H9 (cell line): ENCODE results near the gene MAML3. TPM values are rescaled to one million over a fixed set of nuclear protein-coding genes. Genes with fewer than 3 reads are reported as not detected.

Experiments used
- DNase-seq: peaks from one replicate; pipeline ENCODE4 v3.0.0-alpha.2; 2017
- H2AFZ ChIP-seq: one replicate; pipeline ENCODE4 v1.6.1; 2013; ENCODE audit warnings: mild to moderate bottlenecking, low read length, control low read depth, moderate library complexity
- H2AK5ac ChIP-seq: 2 replicates; pipeline ENCODE4 v1.6.1; 2013; ENCODE audit warnings: low read length, control low read depth, mixed read lengths; ENCODE audit not compliant: insufficient read length
- H2BK120ac ChIP-seq: one replicate; pipeline ENCODE4 v1.6.1; 2013; ENCODE audit warnings: low read depth, mild to moderate bottlenecking, low read length, control low read depth, inconsistent platforms; ENCODE audit not compliant: poor library complexity, severe bottlenecking
- H2BK12ac ChIP-seq: 2 replicates; pipeline ENCODE4 v1.6.1; 2013; ENCODE audit warnings: low read length, control low read depth, mixed read lengths, low read depth; ENCODE audit not compliant: insufficient read length
- H2BK15ac ChIP-seq: 2 replicates; pipeline ENCODE4 v1.6.1; 2013; ENCODE audit warnings: low read depth, low read length, control low read depth
- H2BK20ac ChIP-seq: one replicate; pipeline ENCODE4 v1.6.1; 2013; ENCODE audit warnings: low read depth, mild to moderate bottlenecking, low read length, control low read depth, inconsistent platforms; ENCODE audit not compliant: poor library complexity, severe bottlenecking
- H2BK5ac ChIP-seq: 2 replicates; pipeline ENCODE4 v1.6.1; 2013; ENCODE audit warnings: low read length, control low read depth, mixed read lengths; ENCODE audit not compliant: insufficient read length
- H3K14ac ChIP-seq: 2 replicates; pipeline ENCODE4 v1.6.1; 2013; ENCODE audit warnings: low read length, control low read depth; ENCODE audit not compliant: insufficient read depth
- H3K18ac ChIP-seq: 2 replicates; pipeline ENCODE4 v1.6.1; 2013; ENCODE audit warnings: low read depth, mild to moderate bottlenecking, mixed read lengths, low read length, control low read depth; ENCODE audit not compliant: insufficient read length
- H3K23ac ChIP-seq: 2 replicates; pipeline ENCODE4 v1.6.1; 2013; ENCODE audit warnings: low read length, control low read depth, mixed read lengths, low read depth; ENCODE audit not compliant: insufficient read length
- H3K23me2 ChIP-seq: 2 replicates; pipeline ENCODE4 v1.6.1; 2013; ENCODE audit warnings: low read depth, mild to moderate bottlenecking, mixed read lengths, low read length, control low read depth; ENCODE audit not compliant: insufficient read length, poor library complexity, severe bottlenecking
- H3K27ac ChIP-seq: 2 replicates; pipeline ENCODE4 v1.5.1; 2013; ENCODE audit warnings: low read length, control low read depth, mixed read lengths, low read depth; ENCODE audit not compliant: insufficient read length
- H3K27me3 ChIP-seq: 2 replicates; pipeline ENCODE4 v1.6.1; 2013; ENCODE audit warnings: low read length, control low read depth, inconsistent platforms; ENCODE audit not compliant: insufficient read depth
- H3K4ac ChIP-seq: 2 replicates; pipeline ENCODE4 v1.6.1; 2013; ENCODE audit warnings: low read depth, mild to moderate bottlenecking, control low read depth, inconsistent platforms, low read length, moderate library complexity
- H3K4me1 ChIP-seq: 2 replicates; pipeline ENCODE4 v1.6.1; 2013; ENCODE audit warnings: low read length, control low read depth, inconsistent platforms; ENCODE audit not compliant: insufficient read depth
- H3K4me2 ChIP-seq: 2 replicates; pipeline ENCODE4 v1.6.1; 2013; ENCODE audit warnings: low read length, control low read depth, mixed read lengths; ENCODE audit not compliant: insufficient read length, insufficient read depth
- H3K56ac ChIP-seq: 2 replicates; pipeline ENCODE4 v1.6.1; 2013; ENCODE audit warnings: low read depth, mild to moderate bottlenecking, mixed read lengths, low read length, control low read depth; ENCODE audit not compliant: insufficient read length
- H3K79me1 ChIP-seq: 2 replicates; pipeline ENCODE4 v1.6.1; 2013; ENCODE audit warnings: low read depth, mild to moderate bottlenecking, moderate library complexity, low read length, control low read depth, inconsistent platforms; ENCODE audit not compliant: insufficient read depth, poor library complexity, severe bottlenecking
- H3K79me2 ChIP-seq: 2 replicates; pipeline ENCODE4 v1.6.1; 2013; ENCODE audit warnings: low read length, control low read depth, inconsistent platforms; ENCODE audit not compliant: insufficient read depth
- H3K9ac ChIP-seq: 2 replicates; pipeline ENCODE4 v1.6.1; 2013; ENCODE audit warnings: low read length, control low read depth, mixed read lengths; ENCODE audit not compliant: insufficient read length; ENCODE audit errors: extremely low read depth
- H3K9me3 ChIP-seq: one replicate; pipeline ENCODE4 v1.6.1; 2013; ENCODE audit warnings: low read depth, low read length, inconsistent platforms; ENCODE audit not compliant: control insufficient read depth
- H3T11ph ChIP-seq: one replicate; pipeline ENCODE4 v1.6.1; 2013; ENCODE audit warnings: mild to moderate bottlenecking, low read length, control low read depth, inconsistent platforms
- H4K20me1 ChIP-seq: one replicate; pipeline ENCODE4 v1.6.1; 2013; ENCODE audit not compliant: control insufficient read depth, insufficient read length, insufficient read depth
- H4K5ac ChIP-seq: 2 replicates; pipeline ENCODE4 v1.6.1; 2013; ENCODE audit warnings: low read depth, mild to moderate bottlenecking, mixed read lengths, low read length, control low read depth; ENCODE audit not compliant: insufficient read length
- H4K8ac ChIP-seq: replicated peaks from 2 replicates; pipeline ENCODE4 v1.6.1; 2013; ENCODE audit warnings: low read length, control low read depth, mixed read lengths, low read depth; ENCODE audit not compliant: insufficient read length
- H4K91ac ChIP-seq: 2 replicates; pipeline ENCODE4 v1.6.1; 2013; ENCODE audit warnings: low read depth, mild to moderate bottlenecking, moderate library complexity, mixed read lengths, low read length, control low read depth; ENCODE audit not compliant: insufficient read length
- H3K27ac Mint-ChIP-seq, 3 experiments: 2 replicates in 2 of 3; 3 replicates in 1 of 3; pipeline ENCODE4 v1.8.0; 2020 to 2021; ENCODE audit warnings: mixed read lengths in 3 of 3, mild to moderate bottlenecking in 1 of 3, moderate library complexity in 1 of 3
- H3K27me3 Mint-ChIP-seq: 2 replicates; pipeline ENCODE4 v1.8.0; 2021; ENCODE audit warnings: low read depth, mild to moderate bottlenecking, moderate library complexity, mixed read lengths
- H3K36me3 Mint-ChIP-seq, 3 experiments: 2 replicates in 2 of 3; 3 replicates in 1 of 3; pipeline ENCODE4 v1.8.0; 2020 to 2021; ENCODE audit warnings: low read depth in 3 of 3, mixed read lengths in 3 of 3; ENCODE audit not compliant: insufficient read depth in 1 of 3
- H3K4me1 Mint-ChIP-seq, 2 experiments: 2 replicates each; pipeline ENCODE4 v1.8.0; 2020; ENCODE audit warnings: mixed read lengths in 2 of 2
- H3K4me3 Mint-ChIP-seq, 2 experiments: 2 replicates in 1 of 2; 3 replicates in 1 of 2; pipeline ENCODE4 v1.8.0; 2020 to 2021; ENCODE audit warnings: mild to moderate bottlenecking in 2 of 2, mixed read lengths in 2 of 2, moderate library complexity in 1 of 2
- H3K9me3 Mint-ChIP-seq, 2 experiments: 2 replicates in 1 of 2; 3 replicates in 1 of 2; pipeline ENCODE4 v1.8.0; 2020; ENCODE audit warnings: mild to moderate bottlenecking in 2 of 2, mixed read lengths in 2 of 2, moderate library complexity in 1 of 2
- WGBS: extraction: QIAGEN DNeasy Blood & Tissue Kit; methylation state at CpG from one replicate; pipeline ENCODE4 v1.1.7; 2013; ENCODE audit warnings: missing lambda C conversion rate, low lambda C conversion rate, mixed read lengths; ENCODE audit not compliant: insufficient read length; ENCODE audit errors: extremely low coverage; 5-methylcytosine and 5-hydroxymethylcytosine counted together
- total RNA-seq: library from RNA; stranded (reverse); gene quantifications from 2 replicates; pipeline ENCODE4 v1.2.1, GENCODE V29; 2021
- TF ChIP-seq, protein P1 (sequence below): fragments of 200-600 bp; sonication (generic); conservative IDR thresholded peaks from 3 replicates; pipeline ENCODE4 v1.8.0; 2021; ENCODE audit warnings: antibody characterized with exemption, mild to moderate bottlenecking

MAML3 gene
- total RNA-seq, 1 experiment from 2014 or later: 3.9 TPM

DNA sequence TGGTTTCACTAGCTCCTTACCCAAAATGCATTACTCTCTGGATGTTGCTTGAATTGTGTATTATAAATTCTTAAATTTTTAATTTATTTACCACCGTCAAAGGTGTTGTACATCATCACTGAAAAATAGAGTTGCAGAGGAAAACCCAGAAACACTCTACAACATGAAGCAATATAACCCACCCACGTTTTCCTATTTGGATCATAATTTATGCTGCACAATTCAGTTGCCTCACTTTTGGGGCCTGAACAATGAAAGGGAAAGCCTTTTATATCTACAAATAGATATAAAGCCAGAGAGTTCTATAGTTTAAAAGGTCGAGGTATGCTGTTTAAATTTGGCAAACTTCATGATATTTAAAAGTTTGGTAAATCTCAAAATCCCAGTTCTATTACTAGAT is 372.9 kb downstream of the MAML3 start:
- peaks cover 25 to 27% of the 10 kb centered on the region in 2 experiments for H3K4me1 Mint-ChIP-seq

More for the DNA sequence above, 372.9 kb downstream of the MAML3 start:
- Mint-ChIP-seq H3K4me3 (no peak overlapping the region), H3K9me3 (no peaks in the 10 kb centered on the region), H3K27me3 (peaks cover 5% of the 10 kb centered on the region; the same call in 1 of the 2 replicates), H3K27ac (no peak overlapping the region), H3K36me3 (no peaks in the 10 kb centered on the region)
- Histone ChIP-seq H4K5ac (no peak overlapping the region), H2BK5ac (no peak overlapping the region), H3K14ac (no peak overlapping the region), H3K9ac (no peak overlapping the region), H2BK15ac (no peak overlapping the region), H3K79me1 (no peaks in the 10 kb centered on the region), H3K4me2 (no peak overlapping the region), H2BK12ac (no peak overlapping the region), H4K20me1 (no peaks in the 10 kb centered on the region), H4K8ac (no peak overlapping the region), H3K23ac (no peak overlapping the region), H3K79me2 (no peaks in the 10 kb centered on the region), H2AK5ac (no peak overlapping the region), H2AFZ (no peak overlapping the region), H3K4ac (no peak overlapping the region), H3K23me2 (no peaks in the 10 kb centered on the region), H3T11ph (no peak overlapping the region), H3K27me3 (no peaks in the 10 kb centered on the region), H3K56ac (no peak overlapping the region), H4K91ac (no peak overlapping the region), H3K18ac (no peak overlapping the region), H3K27ac (no peak overlapping the region), H2BK120ac (no peak overlapping the region), H2BK20ac (no peak overlapping the region), H3K9me3 (no peaks in the 10 kb centered on the region), H3K4me1 (peaks cover 10% of the 10 kb centered on the region)
- DNase-seq: no peak
- WGBS: no CpG with 5 or more reads among the region's 3 CpGs
- TF ChIP-seq, protein P1, sequence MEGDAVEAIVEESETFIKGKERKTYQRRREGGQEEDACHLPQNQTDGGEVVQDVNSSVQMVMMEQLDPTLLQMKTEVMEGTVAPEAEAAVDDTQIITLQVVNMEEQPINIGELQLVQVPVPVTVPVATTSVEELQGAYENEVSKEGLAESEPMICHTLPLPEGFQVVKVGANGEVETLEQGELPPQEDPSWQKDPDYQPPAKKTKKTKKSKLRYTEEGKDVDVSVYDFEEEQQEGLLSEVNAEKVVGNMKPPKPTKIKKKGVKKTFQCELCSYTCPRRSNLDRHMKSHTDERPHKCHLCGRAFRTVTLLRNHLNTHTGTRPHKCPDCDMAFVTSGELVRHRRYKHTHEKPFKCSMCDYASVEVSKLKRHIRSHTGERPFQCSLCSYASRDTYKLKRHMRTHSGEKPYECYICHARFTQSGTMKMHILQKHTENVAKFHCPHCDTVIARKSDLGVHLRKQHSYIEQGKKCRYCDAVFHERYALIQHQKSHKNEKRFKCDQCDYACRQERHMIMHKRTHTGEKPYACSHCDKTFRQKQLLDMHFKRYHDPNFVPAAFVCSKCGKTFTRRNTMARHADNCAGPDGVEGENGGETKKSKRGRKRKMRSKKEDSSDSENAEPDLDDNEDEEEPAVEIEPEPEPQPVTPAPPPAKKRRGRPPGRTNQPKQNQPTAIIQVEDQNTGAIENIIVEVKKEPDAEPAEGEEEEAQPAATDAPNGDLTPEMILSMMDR: no peak
